T-helper 1 cell treated with Interleukin-12 subunit alpha and Interleukin-12 subunit beta and Interleukin-4 antibody, amounts not matched to agents 30 ng/mL and 1 ng/mL, for 36 hours (primary cell): Measurements from ENCODE around the gene DLK1. TPM values are rescaled to one million over a fixed set of nuclear protein-coding genes. Genes with fewer than 3 reads are reported as not detected.

Experiments used
- intact Hi-C: fragments of 100-400 bp; cut with micrococcal nuclease; formaldehyde crosslinking; loops from one replicate; pipeline ENCODE4 v1.15.1; 2024
- total RNA-seq: library from RNA; stranded (reverse); gene quantifications from 2 replicates; pipeline ENCODE4 v1.2.3, GENCODE V29; 2022

The DLK1 gene
- not detected in 2 replicates for total RNA-seq

GRCh38 chr14:100726550-100727085, at the start of gene DLK1:
Gene DLK1, plus strand, starts transcription at chr14:100726892. Its CDS starts 177 bp downstream, at chr14:100727069.
- intact Hi-C loops = no loop called here

GRCh38 chr14:100677152-100677551, 49.5 kb upstream of the DLK1 start:
- intact Hi-C loops = no loop called here

- intact Hi-C loops = no loop called here
Observed at GRCh38 chr14:100677554-100678468, 48.9 kb upstream of the DLK1 start.

GRCh38 chr14:100678469-100678828, 48.2 kb upstream of the DLK1 start:
- intact Hi-C loops = no loop called here

GRCh38 chr14:100679153-100679552, 47.5 kb upstream of the DLK1 start:
- intact Hi-C loops = no loop called here

- intact Hi-C loops = no loop called here
Observed at GRCh38 chr14:100679707-100680438, 46.8 kb upstream of the DLK1 start.

- intact Hi-C loops = no loop called here
Observed at GRCh38 chr14:100680439-100681051, 46.1 kb upstream of the DLK1 start.

GRCh38 chr14:100681111-100681510, 45.6 kb upstream of the DLK1 start:
- intact Hi-C loops = no loop called here

- intact Hi-C loops = no loop called here
Observed at GRCh38 chr14:100682749-100683148, 43.9 kb upstream of the DLK1 start.

- intact Hi-C loops = no loop called here
Observed at GRCh38 chr14:100683578-100683977, 43.1 kb upstream of the DLK1 start.

- intact Hi-C loops = no loop called here
Observed at GRCh38 chr14:100684154-100684553, 42.5 kb upstream of the DLK1 start.

GRCh38 chr14:100684961-100685360, 41.7 kb upstream of the DLK1 start:
- intact Hi-C loops = no loop called here

GRCh38 chr14:100686858-100687257, 39.8 kb upstream of the DLK1 start:
- intact Hi-C loops = no loop called here

- intact Hi-C loops = no loop called here
Observed at GRCh38 chr14:100687386-100687785, 39.3 kb upstream of the DLK1 start.

GRCh38 chr14:100688051-100688450, 38.6 kb upstream of the DLK1 start:
- intact Hi-C loops = no loop called here

GRCh38 chr14:100688598-100689461, 37.9 kb upstream of the DLK1 start:
- intact Hi-C loops = no loop called here

- intact Hi-C loops = no loop called here
Observed at GRCh38 chr14:100690672-100691071, 36.0 kb upstream of the DLK1 start.

- intact Hi-C loops = no loop called here
Observed at GRCh38 chr14:100691395-100692056, 35.2 kb upstream of the DLK1 start.

GRCh38 chr14:100692256-100692655, 34.4 kb upstream of the DLK1 start:
- intact Hi-C loops = no loop called here

- intact Hi-C loops = no loop called here
Observed at GRCh38 chr14:100692859-100693558, 33.7 kb upstream of the DLK1 start.
